Superior temporal gyrus (tissue), 1 donor: ENCODE results near the gene SORCS2.

Source experiments
- DNase-seq: peaks from one replicate; pipeline ENCODE4 v3.0.0-alpha.2; 2016; ENCODE audit errors: extremely low spot score

The SORCS2 gene

GRCh38 chr4:7325541-7325940 lies 133.2 kb downstream of the SORCS2 start:
- no peak for DNase-seq

- no peak for DNase-seq
Measured at GRCh38 chr4:7326306-7326692, 134.0 kb downstream of the SORCS2 start.

GRCh38 chr4:7326693-7327340 lies 134.5 kb downstream of the SORCS2 start:
- no peak for DNase-seq

GRCh38 chr4:7327341-7327885 lies 135.1 kb downstream of the SORCS2 start:
- no peak for DNase-seq

GRCh38 chr4:7328162-7328912 lies 136.0 kb downstream of the SORCS2 start:
- no peak for DNase-seq

GRCh38 chr4:7328913-7329638 lies 136.7 kb downstream of the SORCS2 start:
- no peak for DNase-seq

GRCh38 chr4:7330031-7330596 lies 137.8 kb downstream of the SORCS2 start:
- no peak for DNase-seq

GRCh38 chr4:7330811-7331681 lies 138.7 kb downstream of the SORCS2 start:
- no peak for DNase-seq

GRCh38 chr4:7331682-7332000 lies 139.3 kb downstream of the SORCS2 start:
- DNase-seq, result no peak

GRCh38 chr4:7332216-7333023 lies 140.1 kb downstream of the SORCS2 start:
- DNase-seq, result no peak

- DNase-seq, result no peak
Measured at GRCh38 chr4:7333024-7333780, 140.9 kb downstream of the SORCS2 start.

- DNase-seq, result no peak
Measured at GRCh38 chr4:7333801-7334421, 141.6 kb downstream of the SORCS2 start.

- no peak for DNase-seq
Measured at GRCh38 chr4:7334521-7335275, 142.4 kb downstream of the SORCS2 start.

- DNase-seq, result peak; percentile 63
Measured at GRCh38 chr4:7335344-7336066, 143.2 kb downstream of the SORCS2 start.

GRCh38 chr4:7336067-7336569 lies 143.8 kb downstream of the SORCS2 start:
- no peak for DNase-seq

GRCh38 chr4:7336732-7337131 lies 144.4 kb downstream of the SORCS2 start:
- no peak for DNase-seq

GRCh38 chr4:7337196-7338058 lies 145.1 kb downstream of the SORCS2 start:
- no peak for DNase-seq
